Measurements from ENCODE around the gene SIPA1L3.

Gene SIPA1L3

GRCh38 chr19:38211151-38211591 is 304.2 kb downstream of the SIPA1L3 start:
- Histone ChIP-seq H2AFZ (ENCODE audit: low read length) (no peak overlapping the region), H3K9me3 (ENCODE audit: low read length) (no peaks in the 10 kb centered on the region), H3K4me3 (ENCODE audit: low read depth, low read length, poor library complexity, severe bottlenecking) (no peak overlapping the region), H3K9ac (ENCODE audit: low read length) (no peak overlapping the region), H3K79me2 (ENCODE audit: insufficient read depth, low read length) (no peaks in the 10 kb centered on the region), H4K20me1 (ENCODE audit: insufficient read depth, low read length) (no peaks in the 10 kb centered on the region), H3K27ac (ENCODE audit: low read depth, low read length, poor library complexity, severe bottlenecking) (no peak overlapping the region), H3F3A (ENCODE audit: insufficient read depth, low read length) (no peaks in the 10 kb centered on the region), H3K9me2 (ENCODE audit: low read depth, low read length) (no peaks in the 10 kb centered on the region), H3K27me3 (ENCODE audit: insufficient read depth, low read length) (peaks cover 9% of the 10 kb centered on the region; the same call in 1 of the 2 replicates), H3K4me1 (ENCODE audit: insufficient read depth, low read length, severe bottlenecking) (peaks cover 24% of the 10 kb centered on the region), H3K4me2 (ENCODE audit: low read length) (no peak overlapping the region), H3K36me3 (ENCODE audit: insufficient read depth, low read length) (peaks cover 5% of the 10 kb centered on the region)
- TF ChIP-seq CTCF (IDR thresholded peaks at IDR 0.05; ENCODE audit: low read length) = no peak
- TF ChIP-seq EZH2 (IDR thresholded peaks at IDR 0.05; ENCODE audit: borderline replicate concordance, low read length) = no peak

- H4K20me1 ChIP-seq (ENCODE audit: insufficient read depth, low read length) = no peaks in the 10 kb centered on the region
- TF ChIP-seq EZH2 (IDR thresholded peaks at IDR 0.05; ENCODE audit: borderline replicate concordance, low read length) (no peak), CTCF (IDR thresholded peaks at IDR 0.05; ENCODE audit: low read length) (no peak)
- no peak overlapping the region for H3K27ac ChIP-seq (ENCODE audit: low read depth, low read length, poor library complexity, severe bottlenecking)
- no peak overlapping the region for H2AFZ ChIP-seq (ENCODE audit: low read length)
- H3K27me3 ChIP-seq (ENCODE audit: insufficient read depth, low read length) = peaks cover 9% of the 10 kb centered on the region; the same call in 1 of the 2 replicates
- H3K36me3 ChIP-seq (ENCODE audit: insufficient read depth, low read length) = no peaks in the 10 kb centered on the region; the same call in 1 of the 2 replicates
- no peaks in the 10 kb centered on the region for H3K9me3 ChIP-seq (ENCODE audit: low read length)
- no peaks in the 10 kb centered on the region for H3K9me2 ChIP-seq (ENCODE audit: low read depth, low read length)
- H3K4me3 ChIP-seq (ENCODE audit: low read depth, low read length, poor library complexity, severe bottlenecking) = no peak overlapping the region
- no peaks in the 10 kb centered on the region for H3F3A ChIP-seq (ENCODE audit: insufficient read depth, low read length)
- peaks cover 24% of the 10 kb centered on the region for H3K4me1 ChIP-seq (ENCODE audit: insufficient read depth, low read length, severe bottlenecking)
- H3K9ac ChIP-seq (ENCODE audit: low read length) = no peak overlapping the region
- no peak overlapping the region for H3K4me2 ChIP-seq (ENCODE audit: low read length)
- H3K79me2 ChIP-seq (ENCODE audit: insufficient read depth, low read length) = no peaks in the 10 kb centered on the region
Measured at GRCh38 chr19:38211766-38212165, 304.8 kb downstream of the SIPA1L3 start.

GRCh38 chr19:38213469-38213868 is 306.5 kb downstream of the SIPA1L3 start:
- H3K9me3 ChIP-seq (ENCODE audit: low read length) = no peaks in the 10 kb centered on the region
- H3K27me3 ChIP-seq (ENCODE audit: insufficient read depth, low read length) = peaks cover 5% of the 10 kb centered on the region; the same call in 1 of the 2 replicates
- no peaks in the 10 kb centered on the region for H4K20me1 ChIP-seq (ENCODE audit: insufficient read depth, low read length)
- peaks cover 24% of the 10 kb centered on the region for H3K4me1 ChIP-seq (ENCODE audit: insufficient read depth, low read length, severe bottlenecking)
- H3K27ac ChIP-seq (ENCODE audit: low read depth, low read length, poor library complexity, severe bottlenecking) = no peak overlapping the region
- H3F3A ChIP-seq (ENCODE audit: insufficient read depth, low read length) = no peaks in the 10 kb centered on the region
- no peaks in the 10 kb centered on the region for H3K9me2 ChIP-seq (ENCODE audit: low read depth, low read length)
- no peak for TF ChIP-seq EZH2 (IDR thresholded peaks at IDR 0.05; ENCODE audit: borderline replicate concordance, low read length)
- no peak for TF ChIP-seq CTCF (IDR thresholded peaks at IDR 0.05; ENCODE audit: low read length)
- no peak overlapping the region for H3K4me3 ChIP-seq (ENCODE audit: low read depth, low read length, poor library complexity, severe bottlenecking)
- H2AFZ ChIP-seq (ENCODE audit: low read length) = no peak overlapping the region
- H3K4me2 ChIP-seq (ENCODE audit: low read length) = peak overlapping the region; percentile 39; the same call in 1 of the 2 replicates
- H3K79me2 ChIP-seq (ENCODE audit: insufficient read depth, low read length) = no peaks in the 10 kb centered on the region
- no peak overlapping the region for H3K9ac ChIP-seq (ENCODE audit: low read length)
- H3K36me3 ChIP-seq (ENCODE audit: insufficient read depth, low read length) = no peaks in the 10 kb centered on the region

All from OCI-LY1 (cell line).